HT-29 (cell line): ENCODE measurements around the gene GUCY1A1. TPM values are rescaled to one million over a fixed set of nuclear protein-coding genes. Genes with fewer than 3 reads are reported as not detected.

Experiments
- DNase-seq: peaks from one replicate; pipeline ENCODE4 v3.0.0-alpha.2; 2015; ENCODE audit warnings: low spot score
- total RNA-seq: library from RNA; depleted of rRNA; stranded (reverse); fragments of >200 nt; shearing (Covaris generic); gene quantifications from 2 replicates; pipeline ENCODE4 v1.2.3, GENCODE V29; 2014

GUCY1A1 gene
- total RNA-seq, 1 experiment from 2014 or later = 0.61 TPM

- no peak for DNase-seq
These were observed 74.9 kb downstream of the GUCY1A1 start for GRCh38 chr4:155741546-155741945.

GRCh38 chr4:155742310-155743015, 75.8 kb downstream of the GUCY1A1 start:
- DNase-seq = no peak

- no peak for DNase-seq
These were observed 79.3 kb downstream of the GUCY1A1 start for GRCh38 chr4:155745984-155746383.

DNA sequence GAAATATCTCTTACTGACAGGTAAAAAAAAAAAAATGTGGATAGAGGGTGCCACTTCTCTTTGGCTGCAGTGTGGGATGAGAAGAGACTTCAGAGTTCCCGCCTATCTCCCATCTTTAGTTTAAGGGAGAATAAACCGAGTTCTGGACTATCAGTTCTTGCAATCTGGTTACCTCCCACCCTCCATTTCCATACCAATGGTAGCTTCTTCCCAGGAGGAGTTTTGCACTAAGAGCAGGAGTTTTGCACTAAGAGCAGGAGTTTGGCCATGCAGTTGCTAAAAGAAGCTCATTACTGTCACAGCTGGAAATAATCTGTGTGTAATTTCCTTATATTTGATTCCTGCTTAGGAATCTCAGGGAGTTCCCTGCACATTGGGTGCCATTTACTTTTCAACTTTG, 81.4 kb downstream of the GUCY1A1 start:
- no peak for DNase-seq

GRCh38 chr4:155749041-155749440, 82.4 kb downstream of the GUCY1A1 start:
- DNase-seq = no peak

- no peak for DNase-seq
These were observed 84.9 kb downstream of the GUCY1A1 start for GRCh38 chr4:155751569-155751968.

DNA sequence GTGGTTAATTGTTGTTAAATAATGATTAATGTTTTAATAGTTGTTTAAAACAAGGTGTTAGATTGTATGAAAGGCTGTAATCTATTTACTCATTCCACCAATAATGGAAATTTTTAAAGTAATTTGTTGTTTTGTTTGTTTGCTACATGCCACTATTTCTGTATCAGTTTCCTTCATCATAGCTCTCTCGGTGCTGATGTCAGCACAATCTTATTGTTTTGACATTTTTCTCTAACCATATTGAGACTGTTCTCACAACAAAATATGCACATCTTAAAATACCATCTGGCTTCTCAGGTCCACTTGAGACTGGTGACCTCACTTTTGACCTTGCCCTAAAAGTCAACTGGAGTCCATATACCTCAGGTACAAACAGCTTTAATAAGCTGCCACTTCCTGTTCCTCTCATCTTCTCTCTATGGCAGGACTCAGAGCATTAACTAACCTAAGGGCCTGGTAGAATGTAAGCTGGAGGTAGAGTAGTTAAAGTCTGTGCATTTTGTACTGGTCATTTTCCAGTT, 91.2 kb downstream of the GUCY1A1 start:
- DNase-seq = no peak

- DNase-seq = no peak
These were observed 92.1 kb downstream of the GUCY1A1 start, which contains the start of gene GUCY1B1 for GRCh38 chr4:155758481-155759371. Gene GUCY1B1, plus strand, starts transcription at chr4:155759021. Its CDS starts 120 bp downstream, at chr4:155759141.

DNA sequence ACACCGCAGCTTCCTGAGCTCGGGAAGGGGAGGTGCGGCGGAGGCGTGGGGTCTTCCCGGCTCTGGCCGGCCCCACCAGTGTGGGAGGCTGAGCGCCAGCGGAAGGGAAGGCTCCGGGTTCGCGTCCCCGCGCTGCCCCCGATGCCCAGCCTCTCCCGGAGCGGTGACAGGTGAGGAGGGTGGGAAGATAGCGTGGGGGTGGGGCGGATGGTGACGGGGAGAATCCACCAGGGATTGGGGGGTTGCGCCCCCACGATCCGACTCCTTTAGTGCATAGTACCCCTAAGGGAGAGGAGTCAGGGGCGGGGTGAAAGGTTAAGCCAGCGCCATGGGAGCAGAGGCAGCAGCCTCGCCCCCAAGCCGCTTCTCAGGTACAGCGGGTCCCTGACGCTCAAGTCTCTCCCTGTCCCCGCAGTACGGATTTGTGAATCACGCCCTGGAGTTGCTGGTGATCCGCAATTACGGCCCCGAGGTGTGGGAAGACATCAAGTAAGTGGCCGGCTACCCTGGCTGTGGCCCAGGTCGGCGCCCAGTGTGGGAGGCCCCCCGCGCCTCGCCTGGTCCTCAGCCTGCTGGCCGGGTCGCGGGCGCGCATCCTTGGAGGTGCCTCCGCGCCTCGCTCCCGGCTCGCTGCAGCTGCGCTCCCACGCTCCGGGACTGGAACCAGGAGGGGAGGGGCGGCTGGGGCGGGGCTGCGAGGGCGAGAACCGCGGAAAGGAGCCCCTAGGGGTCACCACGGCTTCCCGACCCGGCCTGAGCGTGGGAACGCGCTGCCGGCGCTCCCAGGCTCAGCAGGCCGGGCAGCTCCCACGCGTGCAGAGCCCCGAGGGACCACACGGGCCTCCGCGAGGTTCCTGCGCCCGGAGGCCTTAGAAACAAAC, 93.0 kb downstream of the GUCY1A1 start:
- no peak for DNase-seq

- DNase-seq = no peak
These were observed 94.4 kb downstream of the GUCY1A1 start for GRCh38 chr4:155761047-155761446.

DNA sequence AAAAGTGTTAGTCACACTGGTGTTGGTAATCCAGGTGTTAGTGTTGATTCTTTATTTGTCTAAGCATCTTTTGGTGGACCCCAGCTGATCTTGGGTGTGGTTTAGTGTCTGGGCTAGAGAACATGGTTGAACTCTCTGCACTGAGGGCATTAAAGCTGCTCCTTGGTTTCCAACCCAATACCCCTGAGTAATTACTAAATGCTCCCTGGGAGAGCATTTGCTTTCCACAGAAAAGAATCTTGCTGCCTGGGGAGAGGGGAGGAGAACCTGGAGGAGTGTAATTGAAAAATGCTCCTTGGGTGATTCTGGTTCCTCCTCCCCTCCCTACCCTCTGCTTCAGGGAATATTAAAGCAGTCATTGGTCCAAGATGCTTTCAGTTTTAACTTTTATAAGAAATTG, 95.3 kb downstream of the GUCY1A1 start:
- no peak for DNase-seq

DNA sequence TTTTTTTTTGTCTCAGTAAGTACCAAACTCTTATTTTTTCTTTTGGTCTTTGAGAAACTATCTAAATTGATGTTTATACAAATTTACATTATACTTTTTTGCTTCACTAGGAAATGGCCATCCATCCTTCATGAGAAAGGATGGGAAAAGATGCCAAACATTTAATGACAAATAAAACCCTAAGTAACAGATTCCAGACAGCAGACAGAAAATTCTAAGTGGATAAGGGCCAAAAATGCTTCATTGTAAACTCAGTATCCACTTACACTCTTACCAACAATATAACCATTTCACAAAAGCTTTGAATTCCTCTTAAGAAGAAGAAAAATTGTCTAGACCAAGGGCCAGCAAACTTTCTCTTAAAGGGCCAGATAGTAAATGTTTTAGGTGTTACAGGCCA, 95.7 kb downstream of the GUCY1A1 start:
- DNase-seq = no peak

DNA sequence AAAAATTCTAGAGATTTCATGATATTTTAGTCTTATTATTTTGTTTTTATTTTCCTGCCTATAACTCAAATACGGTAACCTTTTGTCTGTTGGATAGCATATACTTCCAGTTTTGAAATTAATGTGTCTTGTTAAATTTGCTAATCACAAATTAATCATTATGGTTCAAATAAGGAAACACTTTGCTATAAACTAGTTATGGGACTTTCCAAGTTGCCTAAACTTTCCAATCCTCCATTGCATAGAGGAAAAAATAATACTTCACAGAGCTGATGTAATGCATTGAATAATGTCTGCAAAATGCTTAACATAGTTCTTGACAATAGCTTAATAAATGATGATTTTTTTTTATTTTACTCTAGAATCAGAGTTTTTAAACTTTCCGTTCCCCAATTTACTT, 96.9 kb downstream of the GUCY1A1 start:
- no peak for DNase-seq

GRCh38 chr4:155765149-155765548, 98.5 kb downstream of the GUCY1A1 start:
- no peak for DNase-seq

DNA sequence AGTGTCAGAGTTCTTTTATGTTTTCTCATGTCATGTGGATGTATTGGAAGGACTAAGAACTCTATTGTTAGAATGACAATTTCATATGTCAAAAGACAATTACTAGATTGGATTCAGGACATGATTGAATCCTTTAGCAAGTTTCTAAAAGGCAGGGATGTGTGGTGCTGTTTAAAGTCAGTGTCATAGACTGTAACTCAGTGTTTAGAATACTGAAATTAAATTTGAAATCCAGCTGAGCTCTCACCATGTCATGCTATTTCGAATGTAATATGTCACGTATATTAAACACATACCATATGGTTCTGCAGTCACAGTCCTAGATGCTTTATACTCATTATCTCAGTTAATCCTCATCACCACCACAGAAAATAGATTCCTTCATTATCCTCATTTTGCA, 100.0 kb downstream of the GUCY1A1 start:
- no peak for DNase-seq

DNA sequence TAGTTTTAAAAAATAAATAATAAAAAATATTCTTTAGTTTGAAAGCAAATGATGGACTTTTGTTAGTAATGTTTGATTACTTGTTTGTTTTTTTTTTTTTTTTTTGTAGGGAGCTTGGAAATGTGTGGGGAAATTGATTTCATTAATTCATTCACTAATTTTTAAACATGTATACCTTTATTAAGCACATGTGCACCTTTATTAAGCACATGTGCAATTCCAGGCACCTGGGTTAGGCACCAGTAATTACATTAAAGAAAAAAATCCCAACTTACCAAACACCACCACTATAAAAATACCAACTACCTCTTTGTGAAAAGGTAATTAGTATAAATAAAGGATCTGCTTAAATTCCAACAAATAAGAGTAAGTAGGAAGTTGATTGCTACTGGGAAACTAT, 101.7 kb downstream of the GUCY1A1 start:
- no peak for DNase-seq

GRCh38 chr4:155769090-155769489, 102.4 kb downstream of the GUCY1A1 start:
- DNase-seq = no peak

GRCh38 chr4:155772459-155773195, 106.0 kb downstream of the GUCY1A1 start:
- DNase-seq = no peak

- no peak for DNase-seq
These were observed 106.7 kb downstream of the GUCY1A1 start for GRCh38 chr4:155773196-155773800.

GRCh38 chr4:155774033-155774432, 107.4 kb downstream of the GUCY1A1 start:
- no peak for DNase-seq
